Fibroblast of the conjunctiva (primary cell): Measurements from ENCODE around the gene VIPAS39.

Experiments used
- DNase-seq: peaks from one replicate; pipeline ENCODE4 v3.0.0-alpha.2; 2010; ENCODE audit warnings: low read depth

VIPAS39 gene

DNA sequence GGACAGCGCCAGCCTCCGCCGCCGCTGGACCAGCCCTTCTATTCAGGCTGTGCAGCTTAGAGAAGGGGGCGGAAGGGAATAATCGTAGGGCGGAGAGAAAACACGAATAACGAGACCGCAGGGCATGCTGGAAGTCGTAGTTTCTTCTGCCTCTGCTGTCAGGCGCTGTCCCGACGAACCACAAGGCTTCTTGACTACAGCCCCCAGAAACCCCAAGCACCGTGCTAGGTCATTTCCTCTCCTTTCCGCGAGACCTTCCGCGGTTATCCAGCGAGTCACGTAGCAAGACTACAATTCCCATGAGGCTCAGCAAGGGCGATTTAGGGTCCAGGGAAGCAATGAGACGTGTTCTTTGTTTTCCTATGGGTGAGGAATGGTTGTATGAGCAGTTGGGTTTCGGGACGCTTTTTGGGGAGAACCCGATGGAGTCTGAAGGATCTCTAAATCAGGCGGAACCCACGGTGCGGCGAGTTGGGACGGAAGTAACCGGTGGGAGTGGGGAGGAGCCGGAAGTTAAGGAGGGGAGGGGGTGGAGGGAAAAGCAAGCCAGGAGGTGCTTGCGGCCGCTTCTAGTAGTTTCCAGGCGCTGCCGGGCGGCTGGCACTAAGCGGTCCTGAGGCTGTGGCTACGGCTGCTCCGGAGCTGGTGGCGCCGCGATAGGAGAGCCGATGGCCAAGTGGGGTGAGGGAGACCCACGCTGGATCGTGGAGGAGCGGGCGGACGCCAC, at the start of gene VIPAS39, which contains the start of gene AHSA1:
TSS of gene VIPAS39 (minus strand) at position 80 of the 727 bp plus-strand sequence. CDS start 3,499 bp downstream, outside the sequence.
TSS of gene AHSA1 (plus strand) at position 572 of the 727 bp plus-strand sequence. CDS start at position 669, 97 bp downstream.
- DNase-seq = peak; percentile 99

DNA sequence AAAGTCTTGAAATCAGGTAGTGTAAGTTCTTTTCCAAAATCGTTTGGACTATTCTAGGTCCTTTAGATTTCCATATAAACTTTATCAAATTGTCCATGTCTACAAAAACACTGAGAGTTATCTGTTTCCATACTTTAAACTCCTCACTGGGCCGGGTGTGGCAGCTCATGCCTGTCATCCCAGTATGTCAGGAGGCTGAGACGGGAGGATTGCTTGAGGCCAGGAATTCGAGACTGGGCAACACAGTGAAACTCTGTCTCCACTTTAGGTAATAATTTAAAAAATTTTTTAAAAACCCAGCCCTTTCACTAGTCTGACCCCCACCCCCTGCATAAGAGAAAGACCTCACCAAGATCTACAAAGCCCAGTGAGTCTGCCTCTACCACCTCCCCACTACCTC, 47.6 kb upstream of the VIPAS39 start:
- DNase-seq = no peak

DNA sequence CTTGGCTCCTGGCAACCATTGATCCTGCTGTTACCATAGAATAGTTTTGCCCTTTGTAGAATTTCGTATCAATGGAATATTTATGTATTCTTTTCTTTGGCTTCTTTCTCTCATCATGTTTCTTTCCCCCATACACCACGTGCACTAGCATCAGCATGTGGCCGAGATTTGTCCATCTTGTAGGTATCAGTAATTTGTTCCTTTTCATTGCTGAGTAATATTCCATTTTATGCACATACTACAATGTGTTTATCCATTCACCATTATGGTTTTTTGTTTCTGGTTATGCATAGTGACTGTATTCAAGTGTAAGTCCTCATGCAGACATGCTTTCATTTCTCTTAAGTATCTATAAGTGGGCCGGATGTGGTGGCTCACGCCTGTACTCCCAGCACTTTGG, 45.7 kb upstream of the VIPAS39 start:
- DNase-seq = no peak

DNA sequence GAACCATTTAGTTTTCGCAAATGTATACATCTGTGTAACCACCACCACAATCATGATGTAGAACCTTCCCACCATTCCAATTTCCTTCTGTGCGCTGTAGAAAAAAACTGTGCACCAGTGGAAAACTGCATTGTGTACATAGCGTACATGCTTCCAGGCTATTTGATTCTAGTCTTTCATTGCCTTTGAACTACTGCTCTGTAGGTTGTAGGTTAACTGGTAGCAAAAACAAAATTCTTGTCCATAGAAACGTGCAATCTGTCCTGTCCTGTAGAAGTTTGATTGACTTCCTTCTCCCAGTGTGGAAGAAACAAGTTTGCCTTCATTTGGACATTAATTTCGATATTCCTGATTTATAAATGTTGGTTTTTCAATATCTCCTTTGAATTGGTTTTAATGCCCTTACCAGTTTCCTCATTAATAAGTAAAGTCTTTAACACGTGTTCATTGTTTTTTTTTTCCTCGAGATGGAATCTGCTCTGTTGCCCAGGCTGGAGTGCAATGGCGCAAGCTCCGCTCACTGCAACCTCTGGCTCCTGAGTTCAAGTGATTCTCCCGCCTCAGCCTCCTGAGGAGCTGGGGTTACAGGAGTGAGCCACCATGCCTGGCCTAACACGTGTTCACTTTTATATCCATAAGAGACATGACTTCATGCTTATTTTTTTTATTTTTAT, 44.8 kb upstream of the VIPAS39 start:
- DNase-seq = no peak

DNA sequence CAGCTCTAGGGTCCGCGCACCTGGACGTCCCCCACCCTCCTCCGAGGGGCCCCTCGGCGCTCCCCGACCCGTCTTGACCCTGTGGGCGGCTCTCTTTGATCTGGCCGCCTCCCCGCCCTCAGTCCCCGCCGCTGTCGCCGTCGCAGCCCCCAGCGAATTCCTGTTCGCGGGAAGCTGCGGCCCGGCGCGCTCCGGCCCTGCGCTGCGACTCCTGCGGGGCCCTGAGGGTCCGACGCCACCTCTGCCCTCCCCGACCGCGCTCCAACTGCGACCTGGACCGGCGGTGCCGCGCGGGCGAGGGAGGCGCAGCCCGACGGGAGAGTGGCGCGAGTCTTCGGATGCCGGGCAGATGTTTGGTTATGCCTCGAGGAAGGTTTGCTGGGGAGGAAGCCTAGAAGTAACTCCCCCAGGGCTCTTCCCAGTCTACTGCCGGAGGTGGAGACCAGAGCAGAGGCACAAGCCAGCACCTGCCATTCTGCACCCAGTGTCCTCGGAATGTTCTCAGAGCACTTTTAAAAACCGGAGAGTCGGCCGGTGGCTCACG, 41.7 kb upstream of the VIPAS39 start:
- no peak for DNase-seq

DNA sequence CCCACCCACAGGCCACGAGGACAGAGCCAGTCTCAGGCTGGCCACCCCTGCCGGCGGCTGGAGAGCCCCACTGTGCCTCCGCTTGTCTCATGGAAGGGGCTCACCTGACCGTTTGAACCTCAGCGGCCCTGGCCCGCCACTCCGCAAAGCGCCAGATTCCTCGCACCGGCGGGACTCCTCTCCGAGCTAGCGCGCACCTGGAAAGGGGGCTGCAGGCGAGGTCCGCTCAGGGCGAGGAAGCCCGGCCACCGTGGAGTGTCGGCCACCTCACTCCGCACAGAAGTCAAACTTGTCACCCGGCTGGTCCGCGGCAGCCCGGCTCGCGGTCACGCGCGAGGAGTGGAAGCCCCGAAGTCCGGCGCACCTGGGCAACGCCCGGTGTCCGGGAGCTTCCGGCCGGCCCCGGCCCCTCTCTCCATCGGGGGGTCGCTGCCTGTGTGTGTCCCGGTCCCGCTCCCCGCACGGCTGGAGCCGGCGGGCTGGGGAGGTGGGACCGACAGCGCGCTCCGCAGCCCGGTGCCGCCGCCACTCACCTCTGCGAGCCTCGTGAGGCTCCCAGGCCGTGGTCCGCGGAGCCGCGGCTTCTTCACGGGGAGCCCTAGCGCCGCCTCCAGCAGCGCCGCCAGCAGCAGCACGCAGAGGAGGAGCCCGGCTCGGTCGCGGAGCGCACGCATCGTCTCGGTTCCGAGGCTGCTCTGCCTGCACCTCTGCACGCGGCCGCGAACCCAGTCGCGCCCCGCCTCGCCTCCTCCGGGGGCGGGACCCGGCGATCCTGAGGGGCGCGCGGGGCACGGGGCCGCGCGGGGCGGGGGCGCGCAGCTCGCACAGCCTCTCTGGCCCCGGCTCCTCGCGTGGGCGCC, 40.9 kb upstream of the VIPAS39 start, which contains the start of gene ISM2:
TSS of gene ISM2 (minus strand) at position 697 of the 860 bp plus-strand sequence. CDS start at position 674, 23 bp downstream.
- no peak for DNase-seq

DNA sequence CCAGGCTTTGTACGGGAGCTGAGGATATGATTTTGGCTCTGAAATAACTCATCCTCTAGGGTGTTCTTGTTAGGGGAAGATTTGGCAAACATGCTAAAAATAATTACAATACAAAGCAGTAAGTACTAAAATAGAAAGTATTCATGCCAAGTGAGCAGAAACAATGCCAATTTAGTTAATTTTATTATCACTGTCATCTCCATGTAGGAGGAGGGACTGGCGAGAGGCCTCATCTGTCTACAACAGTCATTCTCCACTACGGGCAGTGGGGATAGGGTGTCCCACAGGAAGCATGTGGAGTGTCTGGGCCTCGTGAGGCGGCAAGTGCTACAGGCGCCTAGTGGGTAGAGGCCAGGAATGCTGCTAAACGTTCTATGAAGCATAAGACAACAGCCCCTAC, 37.9 kb upstream of the VIPAS39 start:
- no peak for DNase-seq

DNA sequence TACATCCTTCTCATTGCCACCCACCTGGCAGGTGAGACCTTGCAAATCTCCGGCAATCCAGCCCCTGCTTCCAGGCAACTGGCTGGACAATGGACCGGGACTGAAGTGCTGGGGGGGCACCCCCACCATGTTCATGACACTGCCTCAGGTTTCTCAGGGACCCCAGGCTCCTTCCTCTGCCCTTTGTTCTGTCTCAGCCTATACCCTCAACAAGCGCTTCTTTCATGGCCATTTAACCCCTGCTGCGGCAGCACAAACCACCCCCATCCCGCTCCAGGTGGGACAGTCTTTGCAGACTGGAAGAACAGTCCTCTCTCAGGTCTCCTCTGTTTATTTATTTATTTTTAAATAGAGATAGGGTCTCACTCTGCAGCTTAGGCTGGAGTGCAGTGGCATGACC, 33.7 kb upstream of the VIPAS39 start:
- no peak for DNase-seq

DNA sequence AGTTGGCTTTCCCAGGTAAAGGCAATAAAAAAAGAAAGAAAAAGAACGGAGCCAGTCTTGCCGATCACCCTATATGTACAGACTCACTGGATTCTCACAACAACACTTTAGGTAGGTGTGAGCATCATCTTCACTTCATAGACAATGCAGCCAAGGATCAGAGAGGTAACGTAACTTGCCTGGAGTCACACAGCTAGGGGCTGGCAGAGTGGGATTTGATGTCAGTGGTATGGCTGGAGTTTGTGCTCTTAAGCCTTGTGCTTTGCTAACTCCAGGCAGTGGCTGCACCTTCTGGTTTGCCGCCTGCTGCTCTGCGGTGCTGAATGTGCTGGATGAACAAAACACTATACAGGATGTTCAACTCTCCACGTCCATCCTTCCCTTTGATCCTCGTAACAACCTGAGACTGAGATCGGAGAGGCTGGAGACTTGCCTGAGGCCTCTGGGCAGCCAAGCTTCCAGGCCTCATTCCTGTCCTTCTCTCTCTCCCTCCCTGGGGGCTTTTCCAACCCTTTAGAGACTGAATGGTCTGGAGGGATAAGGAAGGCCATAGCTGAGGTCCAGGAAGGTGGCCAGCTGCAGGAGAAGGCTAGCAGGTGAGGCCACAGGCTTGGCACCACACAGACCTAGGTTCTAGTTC, 33.1 kb upstream of the VIPAS39 start:
- DNase-seq = no peak

DNA sequence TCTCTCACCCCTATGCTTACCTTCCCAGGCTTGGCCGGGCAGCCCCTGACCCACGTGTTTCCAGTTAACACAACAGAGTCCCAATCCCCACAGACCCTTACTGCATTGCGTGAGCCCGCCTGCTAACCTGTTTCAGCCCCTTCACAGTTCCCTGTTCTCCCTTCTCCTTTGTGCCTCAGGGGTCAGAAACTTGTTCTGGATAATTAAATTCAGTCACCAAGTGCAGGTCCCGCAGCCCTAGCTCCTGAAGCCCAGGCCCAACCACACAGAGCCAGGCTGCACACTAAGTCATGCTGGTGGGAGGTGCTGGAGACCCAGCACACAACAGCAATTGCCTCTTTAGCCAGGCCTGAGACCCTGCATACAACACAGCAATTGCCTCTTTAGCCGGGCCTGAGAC, 31.6 kb upstream of the VIPAS39 start:
- DNase-seq = no peak

DNA sequence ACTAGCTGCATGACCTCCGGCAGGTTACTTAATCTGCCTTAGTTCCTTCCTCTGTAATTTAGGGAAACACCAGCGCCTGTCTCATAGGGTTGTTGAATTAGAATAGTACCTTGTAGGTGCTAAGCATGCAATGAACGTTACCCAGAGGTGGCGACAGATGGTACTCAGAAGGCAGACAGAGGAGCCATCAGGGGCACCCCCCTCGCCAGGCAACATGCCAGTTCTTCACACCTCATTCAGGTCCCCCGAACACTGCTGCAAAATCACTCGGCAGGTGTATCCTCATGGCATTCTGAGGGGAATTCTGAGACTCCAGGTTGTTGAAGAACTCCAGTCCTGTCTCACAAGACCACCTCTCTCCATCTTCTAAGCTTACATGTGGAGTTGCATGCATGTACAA, 31.2 kb upstream of the VIPAS39 start:
- DNase-seq = no peak

DNA sequence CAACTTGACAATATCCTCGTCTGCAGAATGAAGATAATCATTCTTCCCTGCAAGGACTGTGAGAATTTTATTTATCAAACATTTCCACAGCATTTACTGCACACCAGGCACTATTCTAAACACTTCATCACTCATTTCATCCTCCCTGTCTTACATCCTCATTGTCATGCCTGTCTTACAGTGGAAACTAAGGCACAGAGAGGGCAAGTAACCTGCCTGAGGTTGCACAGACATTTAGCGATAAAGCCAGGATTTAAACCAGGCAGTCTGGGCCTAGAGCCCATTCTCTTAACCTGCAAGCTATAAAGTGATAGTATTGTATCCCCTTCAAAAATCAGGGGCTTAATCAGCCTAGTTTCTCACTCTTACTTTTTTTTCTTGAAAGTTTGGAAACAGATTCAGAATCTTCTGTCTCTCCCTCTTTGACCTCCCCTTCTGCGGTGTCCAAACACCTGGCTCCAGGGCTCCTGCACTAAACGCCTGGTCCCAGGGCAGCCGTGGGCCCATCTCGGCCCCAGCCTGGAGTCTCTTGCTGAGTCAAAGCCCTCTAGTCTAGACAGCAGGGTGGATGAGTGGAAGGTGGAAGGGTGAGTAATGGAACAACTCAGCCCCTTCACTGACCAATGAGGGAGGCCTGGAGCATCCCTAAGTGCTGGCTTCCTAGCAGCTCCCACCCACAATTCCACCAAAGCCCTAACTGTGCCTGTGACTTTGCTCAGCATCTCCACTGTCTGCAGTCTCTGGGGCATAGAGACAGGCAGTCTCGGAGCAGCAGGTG, 28.7 kb upstream of the VIPAS39 start:
- no peak for DNase-seq

DNA sequence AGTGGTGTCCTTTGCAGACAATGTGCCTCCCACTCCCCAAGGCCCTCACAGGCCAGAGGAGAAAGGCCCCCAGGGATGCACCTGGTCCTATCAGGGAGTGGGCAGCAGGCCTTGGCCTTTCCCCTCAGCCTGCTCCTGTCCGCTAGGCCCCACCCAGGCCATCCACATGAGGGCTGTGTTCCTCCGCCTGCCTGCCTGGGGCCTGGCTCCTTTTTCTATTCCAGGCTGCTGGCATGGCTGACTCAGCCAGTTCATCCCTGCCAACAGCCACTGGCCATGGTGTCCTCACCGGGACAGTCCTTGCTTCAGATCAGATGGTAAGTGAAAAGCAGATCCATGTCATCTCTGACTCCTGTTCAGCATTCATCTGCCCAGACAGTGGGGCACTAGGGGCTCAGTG, 27.9 kb upstream of the VIPAS39 start:
- DNase-seq = no peak

DNA sequence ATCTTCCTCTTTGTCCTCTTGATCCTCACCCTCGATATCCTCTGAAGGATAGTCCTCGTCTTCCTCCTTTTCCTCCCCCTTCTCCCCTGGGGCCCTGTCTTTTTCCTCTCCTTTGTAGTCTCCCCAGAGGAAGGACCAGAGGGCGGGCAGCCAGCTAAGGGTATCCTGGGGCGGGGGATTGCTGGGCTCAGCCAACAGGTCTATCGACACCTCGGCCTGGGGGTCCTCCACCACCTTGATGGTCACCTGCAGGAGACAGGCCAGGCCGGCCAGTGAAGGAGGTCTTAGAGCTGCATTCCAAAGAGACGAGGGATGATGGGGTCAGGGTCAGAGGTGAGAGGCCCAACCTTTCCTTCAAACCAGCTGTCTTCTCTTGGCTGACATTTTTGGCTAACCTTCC, 25.0 kb upstream of the VIPAS39 start:
- DNase-seq = no peak

DNA sequence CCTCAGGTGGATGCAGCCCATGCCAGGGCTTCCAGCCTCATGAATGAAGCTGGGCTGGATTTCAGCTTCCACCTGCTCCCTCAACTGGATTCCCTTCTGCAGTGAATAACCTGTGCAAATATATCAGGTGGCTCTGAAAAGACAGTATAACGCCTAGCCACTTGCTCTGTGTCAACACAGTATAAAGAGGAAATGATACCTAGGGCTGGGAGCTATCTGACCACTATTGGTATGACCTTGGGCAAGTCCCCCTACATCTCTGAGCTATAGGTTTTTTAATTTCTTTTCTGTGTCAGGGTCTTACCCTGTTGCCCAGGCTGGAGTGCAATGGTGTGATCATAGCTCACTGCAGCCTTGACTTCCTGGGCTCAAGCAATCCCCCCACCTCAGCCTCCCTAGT, 21.4 kb upstream of the VIPAS39 start:
- no peak for DNase-seq

DNA sequence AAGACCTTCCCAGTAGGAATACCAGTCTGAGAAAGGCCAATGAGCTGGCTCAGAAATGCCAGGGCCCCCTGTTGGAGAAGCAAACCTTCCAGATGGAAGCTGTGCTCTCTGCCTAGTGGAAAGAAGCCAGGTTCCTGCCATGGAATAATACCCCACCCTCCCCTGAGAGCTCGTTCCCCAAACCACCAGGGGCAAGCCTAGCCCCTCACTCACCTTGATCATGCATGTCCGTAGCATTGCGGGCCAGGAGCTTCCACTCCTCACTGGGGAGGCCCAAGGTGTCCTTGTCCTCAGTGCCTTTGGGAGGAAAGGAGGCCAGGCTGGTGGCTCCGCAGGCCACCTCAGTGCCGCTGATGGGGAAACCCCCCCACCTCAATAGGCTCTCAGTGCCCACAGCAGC, 20.6 kb upstream of the VIPAS39 start:
- no peak for DNase-seq

DNA sequence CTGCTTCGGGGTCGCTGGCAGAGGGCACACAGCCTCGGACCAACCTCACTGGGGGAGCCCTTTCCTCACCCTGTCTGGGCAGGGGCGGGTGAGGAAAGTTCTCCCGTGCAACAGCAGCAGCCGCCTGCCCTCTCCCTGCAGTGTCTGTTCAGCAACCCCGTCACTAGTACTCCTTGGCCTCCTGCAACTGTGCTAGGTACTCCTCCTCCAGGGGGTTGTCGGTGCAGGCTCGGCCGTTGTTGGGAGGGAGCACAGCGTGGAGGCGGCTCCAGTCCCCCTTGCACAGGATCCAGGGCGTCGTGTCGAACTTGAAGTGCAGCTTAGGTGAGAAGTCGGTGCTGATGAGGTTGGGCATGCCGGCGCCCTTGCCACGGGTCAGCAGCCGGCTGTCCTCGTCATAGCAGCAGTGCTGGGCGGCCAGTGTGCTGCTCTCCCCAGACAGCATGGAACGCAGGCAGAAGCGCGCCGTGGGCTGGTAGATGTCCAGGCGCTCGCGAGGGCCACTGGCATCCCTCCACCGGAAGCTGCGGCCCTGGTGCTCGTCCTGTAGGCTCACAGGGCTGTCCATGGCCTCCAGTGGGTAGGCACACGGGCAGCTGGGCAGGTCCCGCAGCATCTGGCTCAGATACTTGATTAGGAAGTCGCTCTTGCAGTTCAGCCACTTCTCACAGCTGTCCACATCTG, 18.2 kb upstream of the VIPAS39 start:
- DNase-seq = no peak

DNA sequence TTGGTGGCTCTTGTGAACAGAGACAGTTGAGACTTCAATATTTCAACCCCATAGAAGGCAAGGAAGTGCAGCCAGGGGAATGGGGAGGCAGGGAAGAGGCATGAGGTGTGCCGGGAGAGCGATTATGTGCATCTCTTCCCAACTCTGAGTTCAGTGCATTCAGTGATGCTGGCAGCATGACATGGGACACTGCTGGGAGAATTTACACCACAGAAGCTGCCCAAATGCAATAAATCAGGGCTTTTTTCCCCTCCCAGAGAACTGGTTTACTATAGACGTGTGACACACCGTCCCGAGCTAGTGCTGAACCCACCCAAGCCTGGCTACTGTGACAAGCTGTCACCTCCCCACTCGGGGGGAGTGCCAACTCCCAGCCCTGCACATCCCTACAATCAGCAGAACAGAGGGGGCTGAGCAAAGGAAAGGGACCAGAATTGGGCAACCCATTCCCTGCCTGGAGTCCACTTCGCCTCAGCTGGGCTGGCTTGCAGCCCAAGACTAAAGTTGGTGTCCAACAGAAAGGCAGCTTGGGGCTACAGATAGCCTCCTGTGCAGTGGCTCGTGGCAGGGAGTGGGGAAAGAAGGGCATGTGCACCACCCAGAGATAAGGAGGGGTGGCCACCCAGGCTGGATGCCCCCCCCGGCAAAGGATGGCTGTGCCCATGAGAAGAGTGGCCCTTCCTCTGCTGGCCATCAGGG, 17.2 kb upstream of the VIPAS39 start:
- DNase-seq = no peak

DNA sequence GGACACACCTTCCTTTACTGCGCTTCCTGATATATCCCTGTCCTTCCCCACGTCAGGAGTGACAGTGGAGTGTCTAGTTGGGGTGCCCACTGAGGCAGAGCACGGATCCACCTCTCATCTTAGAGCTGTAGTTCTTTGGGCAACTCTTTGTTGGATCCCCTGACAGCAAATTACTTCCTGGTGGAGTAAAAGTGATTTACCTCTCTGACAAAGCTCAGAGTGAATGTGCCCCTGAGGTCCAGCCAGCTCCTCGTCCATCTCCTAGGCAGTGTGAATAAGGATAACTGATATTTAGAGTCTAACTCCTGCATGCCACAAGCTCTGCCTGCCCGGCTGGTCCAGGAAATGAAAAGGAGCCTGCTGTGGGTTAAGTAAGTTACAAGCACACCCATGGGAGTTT, 16.5 kb upstream of the VIPAS39 start:
- no peak for DNase-seq
